AG04450 (cell line): ENCODE measurements around the gene PAAF1. TPM values are rescaled to one million over a fixed set of nuclear protein-coding genes. Genes with fewer than 3 reads are reported as not detected.
A peak's percentile ranks its signal among the peaks of the same experiment; 100 is the strongest.

Experiments
- CTCF ChIA-PET: fragments of 300-600, 350-600 bp; formaldehyde crosslinking; extraction: SDS; loops from one replicate; lab custom pipeline; 2022; ENCODE audit warnings: antibody characterized with exemption, inconsistent platforms; lab: Charles Lee
- POLR2A ChIA-PET: fragments of 350-600 bp; formaldehyde crosslinking; extraction: SDS; loops from one replicate; lab custom pipeline; 2021; ENCODE audit warnings: antibody characterized with exemption, inconsistent platforms; lab: Yijun Ruan, JAX
- DNase-seq: peaks from one replicate; pipeline ENCODE4 v3.0.0-alpha.2; 2011; ENCODE audit warnings: low read depth, low spot score
- H3K27ac ChIP-seq: one replicate; pipeline ENCODE4 v1.5.1; 2012; ENCODE audit warnings: low read depth, low read length, control low read depth
- H3K27me3 ChIP-seq: one replicate; pipeline ENCODE4 v1.6.0; 2012; ENCODE audit warnings: low read length; ENCODE audit not compliant: control insufficient read depth, insufficient read depth
- H3K4me3 ChIP-seq: 2 replicates; pipeline ENCODE4 v1.5.1; 2011; ENCODE audit warnings: mild to moderate bottlenecking, low read depth, low read length, control low read depth
- H3K9me3 ChIP-seq: 2 replicates; pipeline ENCODE4 v1.5.1; 2012; ENCODE audit warnings: low read length; ENCODE audit not compliant: control insufficient read depth, insufficient read depth
- CTCF ChIP-seq: IDR thresholded peaks from 2 replicates; pipeline ENCODE4 v1.5.1; 2011; ENCODE audit warnings: low read depth, low read length, control low read depth, inconsistent platforms
- polyA plus RNA-seq: library from polyadenylated mRNA; depleted of rRNA; stranded (reverse); fragments of >200 nt; gene quantifications from 2 replicates; pipeline ENCODE4 v1.2.3, GENCODE V29; 2011

PAAF1 gene
- polyA plus RNA-seq, 1 experiment, result 18.5 TPM

GRCh38 chr11:73869332-73869949 lies 7.4 kb upstream of the PAAF1 start:
- DNase-seq, result no peak
- ChIA-PET CTCF (no interaction called here), POLR2A (no interaction called here)
- Histone ChIP-seq H3K27ac (no peak overlapping the region), H3K27me3 (no peaks in the 10 kb centered on the region), H3K9me3 (no peaks in the 10 kb centered on the region), H3K4me3 (no peak overlapping the region)
- TF ChIP-seq CTCF, result no peak

- Histone ChIP-seq H3K27me3 (no peaks in the 10 kb centered on the region), H3K9me3 (no peaks in the 10 kb centered on the region), H3K4me3 (no peak overlapping the region), H3K27ac (no peak overlapping the region)
- TF ChIP-seq CTCF, result no peak
- POLR2A ChIA-PET, result no interaction called here
- CTCF ChIA-PET, result no interaction called here
- no peak for DNase-seq
Measured at GRCh38 chr11:73870261-73870660, 6.5 kb upstream of the PAAF1 start.

- H3K27me3 ChIP-seq, result no peaks in the 10 kb centered on the region
- H3K27ac ChIP-seq, result no peak overlapping the region
- no peak overlapping the region for H3K4me3 ChIP-seq
- CTCF ChIA-PET, result interaction anchor here (0.7 kb wide), 1 partner anchor 201 kb away, joined by 3 read pairs; no protein-coding TSS in a partner anchor
- no peak for TF ChIP-seq CTCF
- no peak for DNase-seq
- no peaks in the 10 kb centered on the region; the same call in 1 of the 2 replicates for H3K9me3 ChIP-seq
- POLR2A ChIA-PET, result no interaction called here
Measured at GRCh38 chr11:73872749-73873357, 3.9 kb upstream of the PAAF1 start.

- ChIA-PET CTCF (no interaction called here), POLR2A (interaction anchor here (0.9 kb wide), 1 partner anchor 9 kb away, joined by 4 read pairs; no protein-coding TSS in a partner anchor)
- no peaks in the 10 kb centered on the region; the same call in 1 of the 2 replicates for H3K9me3 ChIP-seq
- H3K27me3 ChIP-seq, result no peaks in the 10 kb centered on the region
- no peak for DNase-seq
- TF ChIP-seq CTCF, result no peak
- peak overlapping the region; percentile 96 for H3K4me3 ChIP-seq
- no peak overlapping the region for H3K27ac ChIP-seq
Measured at GRCh38 chr11:73875380-73875779, 1.4 kb upstream of the PAAF1 start.

- DNase-seq, result no peak
- no peak for TF ChIP-seq CTCF
- ChIA-PET POLR2A (interaction anchor here (0.9 kb wide), 1 partner anchor 10 kb away, joined by 4 read pairs; no protein-coding TSS in a partner anchor), CTCF (no interaction called here)
- H3K27ac ChIP-seq, result no peak overlapping the region
- H3K9me3 ChIP-seq, result no peaks in the 10 kb centered on the region; the same call in 1 of the 2 replicates
- no peaks in the 10 kb centered on the region for H3K27me3 ChIP-seq
- peak overlapping the region; percentile 96 for H3K4me3 ChIP-seq
Measured at GRCh38 chr11:73875840-73876239, 959 bp upstream of the PAAF1 start.
